ENCODE results near the gene VWA7. TPM values are rescaled to one million over a fixed set of nuclear protein-coding genes. Genes with fewer than 3 reads are reported as not detected.

The VWA7 gene
- total RNA-seq, 4 donors from 2014 or later: 0.22 to 0.80 (median 0.58) TPM

- H3K27me3 ChIP-seq: no peaks in the 10 kb centered on the region
- peaks cover 10 to 25% (median 15%) of the 10 kb centered on the region in 3 donors for H3K36me3 ChIP-seq
- no peak overlapping the region for H3K4me3 ChIP-seq
- no peaks in the 10 kb centered on the region for H3K9me3 ChIP-seq
- peaks cover 13 to 37% (median 14%) of the 10 kb centered on the region in 3 donors for H3K4me1 ChIP-seq
- WGBS, 2 donors: 52 to 69% methylated on average over 2 of the region's 4 CpGs
- peak overlapping the region in 1 of 4 donors; percentile 36 for H3K27ac ChIP-seq
- no peak for DNase-seq
- TF ChIP-seq CTCF (IDR thresholded peaks at IDR 0.05): peak in 3 of 6 experiments; percentile 6 to 41 (median 17)
- no peak for TF ChIP-seq POLR2A (IDR thresholded peaks at IDR 0.05)
- intact Hi-C loops (cut with DNase I): no loop called here
Measured at GRCh38 chr6:31775184-31775583, 1.9 kb downstream of the VWA7 start.

GRCh38 chr6:31771992-31772358 is 5.2 kb downstream of the VWA7 start:
- H3K9me3 ChIP-seq: no peaks in the 10 kb centered on the region
- no peaks in the 10 kb centered on the region for H3K27me3 ChIP-seq
- H3K27ac ChIP-seq: no peak overlapping the region
- no peak for TF ChIP-seq POLR2A (IDR thresholded peaks at IDR 0.05)
- intact Hi-C loops (cut with DNase I): no loop called here
- H3K4me1 ChIP-seq: peaks cover 8 to 36% (median 13%) of the 10 kb centered on the region in 3 donors
- WGBS, 2 donors: 62 to 67% methylated on average over 4 of the region's 4 CpGs
- H3K4me3 ChIP-seq: no peak overlapping the region
- no peak for DNase-seq
- H3K36me3 ChIP-seq: no peaks in the 10 kb centered on the region

GRCh38 chr6:31770860-31771259 is 6.3 kb downstream of the VWA7 start:
- Histone ChIP-seq H3K4me1 (peaks cover 0 to 32% (median 3%) of the 10 kb centered on the region in 3 donors), H3K27ac (no peak overlapping the region), H3K9me3 (no peaks in the 10 kb centered on the region), H3K36me3 (no peaks in the 10 kb centered on the region), H3K4me3 (no peak overlapping the region), H3K27me3 (no peaks in the 10 kb centered on the region)
- no peak for TF ChIP-seq POLR2A (IDR thresholded peaks at IDR 0.05)
- intact Hi-C loops (cut with DNase I): no loop called here
- WGBS, 2 donors: 75 to 85% methylated on average over 2 of the region's 2 CpGs
- no peak for DNase-seq

- WGBS, 2 donors: 30 to 37% methylated on average over 8 to 11 of the region's 12 CpGs
- peaks cover 0 to 23% (median 3%) of the 10 kb centered on the region in 3 donors for H3K4me1 ChIP-seq
- DNase-seq: no peak
- H3K9me3 ChIP-seq: no peaks in the 10 kb centered on the region
- intact Hi-C loops (cut with DNase I): loop anchor here (5.0 kb wide), 1 partner anchor 93 kb away; no protein-coding TSS in a partner anchor
- no peak overlapping the region for H3K4me3 ChIP-seq
- H3K27ac ChIP-seq: no peak overlapping the region
- TF ChIP-seq POLR2A (IDR thresholded peaks at IDR 0.05): no peak
- peak; percentile 70 to 94 (median 90) for TF ChIP-seq CTCF (IDR thresholded peaks at IDR 0.05)
- no peaks in the 10 kb centered on the region for H3K27me3 ChIP-seq
- H3K36me3 ChIP-seq: no peaks in the 10 kb centered on the region
Measured at GRCh38 chr6:31769684-31770371, 7.3 kb downstream of the VWA7 start.

- peak overlapping the region in 1 of 4 donors; percentile 28 for H3K27ac ChIP-seq
- no peaks in the 10 kb centered on the region for H3K9me3 ChIP-seq
- 85 to 93% methylated on average over 13 of the region's 18 CpGs for WGBS, 2 donors
- H3K4me1 ChIP-seq: peaks cover 0 to 32% (median 3%) of the 10 kb centered on the region in 3 donors
- no peaks in the 10 kb centered on the region for H3K36me3 ChIP-seq
- H3K27me3 ChIP-seq: no peaks in the 10 kb centered on the region
- no peak for TF ChIP-seq CTCF (IDR thresholded peaks at IDR 0.05)
- TF ChIP-seq POLR2A (IDR thresholded peaks at IDR 0.05): no peak
- DNase-seq: no peak
- intact Hi-C loops (cut with DNase I): loop anchor here (5.0 kb wide), 1 partner anchor 91 kb away; no protein-coding TSS in a partner anchor
- no peak overlapping the region for H3K4me3 ChIP-seq
Measured at GRCh38 chr6:31768363-31769257, 8.5 kb downstream of the VWA7 start.

Measured in esophagus squamous epithelium (tissue), 5 donors.